HG03175 (cell line): ENCODE results near the gene APOA4.

Experiments used
- ATAC-seq: cut with Tn5 transposase; IDR thresholded peaks from one replicate; pipeline ENCODE4 v1.9.1; 2021; ENCODE audit warnings: mild to moderate bottlenecking, moderate library complexity; ENCODE audit not compliant: unreplicated experiment

The APOA4 gene

DNA sequence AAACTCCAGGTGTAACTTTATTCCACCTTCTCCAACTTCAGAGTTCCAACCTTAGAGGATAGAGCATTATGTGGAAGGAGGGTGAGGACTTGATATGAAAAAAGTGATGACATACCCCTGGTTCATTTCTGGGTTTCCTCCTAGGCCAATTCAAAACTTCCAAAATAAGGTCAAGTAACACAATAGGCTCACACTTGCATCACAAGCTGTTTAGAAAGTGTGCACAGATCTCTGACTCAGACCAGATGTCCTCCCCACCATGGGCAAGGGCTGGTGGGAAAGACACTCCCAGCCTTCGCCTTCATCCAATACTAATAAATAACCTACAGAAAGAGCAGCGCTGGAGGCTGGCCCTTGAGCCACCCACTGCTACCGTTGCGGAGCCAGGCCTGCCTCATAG is 44.5 kb downstream of the APOA4 start:
- no peak for ATAC-seq

- no peak for ATAC-seq
Measured at GRCh38 chr11:116777056-116777455, 46.0 kb downstream of the APOA4 start.

DNA sequence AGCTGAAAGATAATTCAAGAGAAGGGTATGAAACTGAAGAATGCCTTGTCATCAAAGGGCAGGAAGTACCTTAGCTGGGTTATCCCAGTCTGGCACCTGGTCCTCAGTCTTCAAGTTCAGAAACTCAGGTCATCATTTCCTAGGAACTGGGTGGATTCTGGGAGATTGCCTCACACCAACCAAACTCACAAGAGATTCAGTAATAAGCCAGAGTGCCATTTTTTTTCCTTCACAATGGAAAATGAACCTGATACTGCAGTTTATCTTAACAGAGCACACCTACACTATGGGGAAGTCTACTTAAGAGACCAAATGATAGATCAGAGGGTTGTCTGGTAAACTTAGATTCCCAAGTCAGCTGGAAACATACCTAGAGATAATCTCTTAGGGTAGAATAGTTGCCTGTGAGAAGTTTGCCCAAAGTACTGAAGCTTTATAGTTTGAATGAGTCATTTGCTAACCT is 46.6 kb downstream of the APOA4 start:
- ATAC-seq, result no peak

DNA sequence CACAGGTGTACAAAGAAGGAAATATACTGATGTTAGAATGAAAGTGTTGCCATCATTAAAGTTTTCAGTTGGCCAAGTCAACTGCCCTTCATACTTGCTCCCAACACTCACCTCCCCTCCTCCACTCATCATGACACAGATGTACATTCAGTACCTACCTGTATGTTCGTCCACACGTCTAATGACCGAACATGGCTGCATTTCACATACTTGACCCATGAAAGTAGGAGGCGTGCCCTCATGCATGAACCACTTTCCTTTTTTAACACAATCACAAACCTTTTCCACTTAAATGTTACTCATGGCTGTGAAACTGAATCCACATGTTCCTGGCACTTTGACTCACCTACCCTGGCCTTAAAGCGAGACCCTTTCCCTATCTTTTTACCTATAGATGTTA is 47.1 kb downstream of the APOA4 start:
- no peak for ATAC-seq

DNA sequence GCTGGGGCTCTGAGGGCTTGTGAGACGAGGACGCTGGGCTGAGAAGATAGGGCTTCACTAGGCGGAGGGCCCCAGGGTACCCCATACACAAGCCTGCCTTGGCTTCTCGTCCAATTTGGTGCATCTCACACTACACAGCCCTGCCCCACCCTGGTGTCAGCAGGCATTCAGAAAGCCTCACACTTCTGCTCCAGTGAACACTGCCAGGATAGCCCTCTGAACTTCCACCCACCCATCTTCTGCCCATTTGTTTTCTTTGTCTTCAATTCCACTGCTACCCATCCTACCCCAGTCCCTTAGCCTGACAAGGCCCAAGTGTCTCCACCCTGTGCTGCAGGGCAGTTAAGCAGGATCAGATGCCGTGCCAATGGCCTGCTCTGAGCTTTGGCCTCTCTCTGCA is 48.4 kb downstream of the APOA4 start:
- no peak for ATAC-seq

DNA sequence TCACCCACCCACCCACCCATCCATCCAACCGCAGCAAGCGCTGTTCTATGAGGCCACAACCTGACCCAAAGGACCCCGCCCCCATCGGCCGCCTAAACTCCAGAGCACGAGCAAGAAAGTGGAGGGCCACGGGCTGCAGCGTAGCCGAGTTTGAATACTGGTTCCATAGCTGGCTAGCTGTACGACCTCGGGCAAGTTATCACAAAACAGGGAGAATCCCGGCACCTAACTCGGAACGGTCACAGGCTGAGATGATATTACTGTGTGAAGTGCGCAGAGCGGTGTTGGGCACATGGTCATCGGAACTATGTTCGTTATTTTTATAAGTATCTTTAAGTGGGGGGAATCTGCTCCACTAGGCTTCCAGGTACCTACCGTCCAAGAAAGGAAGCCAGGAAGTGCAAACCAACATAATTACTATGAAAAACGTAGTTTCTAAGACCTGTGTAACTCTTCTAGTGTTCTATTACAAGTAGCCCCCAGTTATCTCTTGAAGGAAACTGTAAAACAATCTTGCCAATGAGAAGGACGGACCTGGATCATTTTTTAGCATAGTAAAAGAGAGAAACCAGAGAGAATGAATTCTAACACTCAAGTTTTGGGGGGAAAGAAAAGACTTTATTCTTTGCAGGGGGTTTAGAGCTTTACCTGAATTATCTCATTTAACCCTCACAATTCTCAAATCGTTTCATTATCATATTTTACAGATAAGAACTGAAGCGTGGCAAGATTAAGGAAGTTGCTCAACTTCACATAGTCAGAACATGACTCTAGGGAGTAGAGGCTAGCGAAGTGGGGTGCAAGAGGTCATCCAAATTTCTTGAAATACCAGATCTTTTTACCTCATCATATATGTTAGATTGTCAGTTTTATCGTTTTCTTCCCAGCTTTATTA is 49.7 kb downstream of the APOA4 start:
- ATAC-seq, result peak; percentile 37

- ATAC-seq, result peak; percentile 84
Measured at GRCh38 chr11:116772443-116773202, 50.5 kb downstream of the APOA4 start, which contains the start of gene BUD13. Gene BUD13 (minus strand): TSS chr11:116772987. CDS start chr11:116772964, 23 bp downstream.

DNA sequence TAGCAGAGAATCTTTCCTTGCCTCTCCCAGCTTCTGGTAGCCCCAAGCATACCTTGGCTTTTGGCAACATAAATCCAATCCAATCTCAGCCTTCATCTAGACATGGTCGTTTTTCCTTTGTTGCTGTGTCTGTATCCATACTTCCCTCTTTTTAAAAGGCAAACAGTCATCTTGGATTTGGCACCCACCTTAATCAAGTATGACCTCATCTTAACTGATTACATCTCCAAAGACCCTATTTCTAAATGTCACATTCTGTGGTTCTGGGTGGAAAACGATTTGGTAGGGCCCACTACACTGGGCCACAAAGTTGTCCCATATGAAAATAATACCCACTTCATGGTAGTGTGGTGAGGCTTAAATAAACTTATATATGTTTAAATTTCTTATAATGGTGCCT is 51.2 kb downstream of the APOA4 start:
- ATAC-seq, result no peak
